IPS-20b (cell line): ENCODE data around the gene PTPRN2.
"Not testable (repeated sequence)": the region's sequence is repeated elsewhere in the genome, so short reads cannot be mapped to it uniquely, and the experiment has no call there.

ENCODE experiments used
- H3K27ac ChIP-seq: one replicate; pipeline ENCODE4 v1.5.1; 2013; ENCODE audit warnings: low read length
- H3K27me3 ChIP-seq: 2 replicates; pipeline ENCODE4 v1.6.1; 2013; ENCODE audit warnings: mild to moderate bottlenecking, low read length, inconsistent platforms; ENCODE audit not compliant: insufficient read depth
- H3K36me3 ChIP-seq: 2 replicates; pipeline ENCODE4 v1.6.1; 2013; ENCODE audit warnings: low read depth, mild to moderate bottlenecking, inconsistent platforms, low read length, moderate library complexity; ENCODE audit not compliant: insufficient read depth
- H3K4me1 ChIP-seq: 2 replicates; pipeline ENCODE4 v1.6.1; 2013; ENCODE audit warnings: mild to moderate bottlenecking, control low read depth, inconsistent platforms, low read length, moderate library complexity; ENCODE audit not compliant: insufficient read depth
- H3K4me3 ChIP-seq: 2 replicates; pipeline ENCODE4 v1.5.1; 2013; ENCODE audit warnings: mild to moderate bottlenecking, low read length, inconsistent platforms
- H3K9ac ChIP-seq: 2 replicates; pipeline ENCODE4 v1.6.1; 2013; ENCODE audit warnings: low read depth, mild to moderate bottlenecking, inconsistent platforms, low read length, moderate library complexity
- H3K9me3 ChIP-seq: 2 replicates; pipeline ENCODE4 v1.6.1; 2013; ENCODE audit warnings: mild to moderate bottlenecking, low read depth, low read length, inconsistent platforms; ENCODE audit not compliant: insufficient read depth

PTPRN2 gene

DNA sequence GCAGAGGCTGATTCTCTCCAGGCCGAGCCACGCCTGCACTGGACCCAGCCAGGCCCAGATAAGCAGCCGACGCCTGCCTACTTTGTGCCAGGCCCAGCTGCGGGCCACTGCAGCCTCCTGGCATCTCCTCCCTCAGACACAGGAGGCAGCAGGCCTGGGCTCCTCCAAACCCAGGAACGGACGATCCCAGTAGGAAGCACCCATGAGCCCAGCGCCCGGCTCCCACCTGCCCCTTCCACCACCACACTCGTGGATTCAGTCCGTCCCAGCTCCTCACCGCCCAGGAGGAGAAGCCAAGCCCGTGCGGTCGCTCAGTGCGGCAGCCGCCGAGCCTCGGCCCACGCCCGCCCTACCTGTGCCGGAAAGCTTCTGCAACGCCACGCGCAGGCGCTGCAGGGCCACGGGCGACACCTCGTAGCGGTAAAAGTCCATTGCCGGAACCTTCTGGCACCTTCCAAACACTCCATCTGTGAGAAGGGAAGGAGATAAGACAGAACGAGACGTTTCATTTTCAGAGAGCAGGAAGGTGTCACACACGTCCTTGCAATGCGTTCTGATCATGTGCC, 271.1 kb downstream of the PTPRN2 start:
- H3K4me3 ChIP-seq, result no peak overlapping the region
- no peak overlapping the region for H3K9ac ChIP-seq
- H3K27ac ChIP-seq, result no peak overlapping the region
- no peaks in the 10 kb centered on the region for H3K4me1 ChIP-seq
- H3K36me3 ChIP-seq, result no peaks in the 10 kb centered on the region
- no peaks in the 10 kb centered on the region for H3K27me3 ChIP-seq
- peaks cover 78% of the 10 kb centered on the region for H3K9me3 ChIP-seq

DNA sequence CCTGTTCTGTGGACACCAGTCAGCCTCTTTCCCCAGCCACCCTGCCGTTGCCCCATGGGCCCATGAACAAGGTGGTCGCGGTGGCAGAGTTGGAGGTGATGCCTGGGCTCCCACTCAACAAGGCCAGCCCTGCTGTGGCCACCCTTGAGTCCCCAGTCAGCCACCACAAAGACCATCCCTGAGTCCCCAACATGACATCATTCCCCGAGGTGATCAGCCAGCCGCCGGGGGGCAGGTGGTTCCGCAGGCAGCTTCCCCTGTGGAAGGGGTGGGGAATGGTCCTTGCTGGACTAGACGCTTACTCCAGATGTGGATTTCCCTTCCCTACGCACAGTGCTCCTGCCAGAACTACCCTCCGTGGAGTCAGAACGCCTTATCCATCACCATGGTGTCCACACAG, 271.7 kb downstream of the PTPRN2 start:
- Histone ChIP-seq H3K9me3 (peaks cover 78% of the 10 kb centered on the region), H3K4me3 (no peak overlapping the region), H3K9ac (no peak overlapping the region), H3K27me3 (no peaks in the 10 kb centered on the region), H3K4me1 (no peaks in the 10 kb centered on the region), H3K27ac (no peak overlapping the region), H3K36me3 (no peaks in the 10 kb centered on the region)

DNA sequence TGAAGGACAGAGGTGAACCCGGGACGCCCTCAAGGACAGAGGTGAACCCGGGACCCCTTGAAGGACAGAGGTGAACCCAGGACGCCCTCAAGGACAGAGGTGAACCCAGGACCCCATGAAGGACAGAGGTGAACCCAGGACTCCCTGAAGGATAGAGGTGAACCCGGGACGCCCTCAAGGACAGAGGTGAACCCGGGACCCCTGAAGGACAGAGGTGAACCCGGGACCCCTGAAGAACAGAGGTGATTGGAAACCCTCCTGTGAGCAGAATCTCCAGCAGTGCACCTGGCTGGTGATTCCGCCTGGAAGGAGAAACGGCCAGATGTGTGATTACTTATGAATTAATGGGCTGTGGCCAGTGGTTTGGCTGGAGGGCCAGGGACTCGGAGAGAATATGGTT, 272.3 kb downstream of the PTPRN2 start:
- Histone ChIP-seq H3K27ac (no peak overlapping the region), H3K36me3 (no peaks in the 10 kb centered on the region), H3K4me1 (no peaks in the 10 kb centered on the region), H3K4me3 (no peak overlapping the region), H3K9ac (no peak overlapping the region), H3K27me3 (no peaks in the 10 kb centered on the region), H3K9me3 (peaks cover 78% of the 10 kb centered on the region)

DNA sequence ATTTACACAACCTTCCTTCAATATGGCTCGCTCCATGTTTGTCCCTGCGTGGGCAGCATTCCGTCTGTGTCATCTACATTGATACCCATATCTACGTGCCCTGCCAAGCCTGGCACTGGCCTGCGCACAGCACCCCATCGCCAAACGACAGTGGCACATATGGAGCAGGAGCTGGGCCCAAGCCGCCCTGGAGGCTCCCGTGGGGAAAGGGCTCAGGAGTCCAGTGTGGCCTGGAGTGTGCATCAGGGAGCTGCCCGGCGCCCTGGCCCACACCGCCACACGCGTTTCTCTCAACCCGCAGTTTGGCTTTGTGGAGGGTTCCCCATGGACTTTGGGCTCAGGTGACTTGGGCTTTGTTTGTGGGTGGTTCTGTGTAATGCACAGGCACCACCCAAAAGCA, 273.2 kb downstream of the PTPRN2 start:
- Histone ChIP-seq H3K9me3 (peaks cover 83% of the 10 kb centered on the region), H3K36me3 (no peaks in the 10 kb centered on the region), H3K4me3 (no peak overlapping the region; the same call in 1 of the 2 replicates), H3K9ac (no peak overlapping the region), H3K27ac (no peak overlapping the region), H3K27me3 (no peaks in the 10 kb centered on the region), H3K4me1 (no peaks in the 10 kb centered on the region)

DNA sequence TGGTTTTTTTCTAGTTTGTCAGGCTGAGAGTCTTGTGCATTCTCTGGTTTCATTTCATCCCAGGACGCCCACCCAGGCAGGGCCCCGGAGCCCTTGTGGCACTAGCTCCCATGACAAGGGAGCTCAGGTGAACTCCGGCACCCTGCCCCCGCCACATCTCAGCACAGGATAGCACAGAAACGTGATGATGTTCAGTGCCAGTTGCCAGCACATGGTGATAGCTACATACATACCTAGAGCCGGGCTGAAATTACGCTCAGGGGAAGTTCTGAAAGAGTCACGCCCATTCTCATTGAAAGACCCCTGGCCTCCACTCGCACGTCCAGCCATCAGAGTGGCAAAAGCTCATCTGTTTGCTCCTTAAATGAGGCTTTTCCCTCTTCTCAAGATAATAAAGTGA, 273.7 kb downstream of the PTPRN2 start:
- Histone ChIP-seq H3K4me1 (no peaks in the 10 kb centered on the region), H3K27me3 (no peaks in the 10 kb centered on the region), H3K9me3 (peaks cover 88% of the 10 kb centered on the region), H3K36me3 (no peaks in the 10 kb centered on the region), H3K9ac (no peak overlapping the region), H3K27ac (no peak overlapping the region), H3K4me3 (no peak overlapping the region; the same call in 1 of the 2 replicates)

DNA sequence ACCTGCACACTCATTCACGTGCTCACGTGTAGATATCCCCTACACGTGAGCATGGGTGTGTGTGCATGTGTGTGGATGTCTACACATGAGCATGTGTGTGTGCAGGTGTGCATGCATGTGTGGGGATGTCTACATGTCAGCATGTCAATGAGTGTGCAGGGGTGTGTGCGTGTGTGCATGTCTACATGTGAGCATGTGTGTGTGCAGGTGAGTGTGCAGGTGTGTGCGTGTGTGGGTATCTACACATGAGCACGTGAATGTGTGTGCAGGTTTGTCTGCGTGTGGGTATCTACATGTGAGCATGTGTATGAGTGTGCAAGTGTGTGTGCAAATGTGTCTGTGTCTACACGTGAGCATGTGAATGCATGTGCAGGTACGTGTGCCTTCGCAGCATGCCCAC, 274.8 kb downstream of the PTPRN2 start:
- no peak overlapping the region for H3K27ac ChIP-seq
- peaks cover 93% of the 10 kb centered on the region for H3K9me3 ChIP-seq
- peak overlapping the region; percentile 33; the same call in 1 of the 2 replicates for H3K4me3 ChIP-seq
- H3K9ac ChIP-seq, result no peak overlapping the region
- no peaks in the 10 kb centered on the region for H3K4me1 ChIP-seq
- H3K36me3 ChIP-seq, result no peaks in the 10 kb centered on the region
- no peaks in the 10 kb centered on the region for H3K27me3 ChIP-seq

DNA sequence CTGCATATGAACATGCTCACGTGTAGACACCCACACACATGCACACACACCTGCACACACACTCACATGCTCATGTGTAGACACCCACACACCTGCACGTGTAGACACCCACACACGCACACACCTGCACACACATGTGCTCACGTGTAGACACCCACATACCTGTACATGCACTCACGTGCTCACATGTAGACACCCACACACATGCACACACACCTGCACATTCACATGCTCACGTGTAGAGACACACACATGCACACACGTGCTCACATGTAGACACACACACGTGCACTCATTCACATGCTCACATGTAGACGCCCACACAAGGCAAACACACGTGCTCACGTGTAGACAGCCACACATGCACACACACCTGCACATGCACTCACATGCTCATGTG, 275.8 kb downstream of the PTPRN2 start:
- H3K27me3 ChIP-seq, result no peaks in the 10 kb centered on the region
- no peak overlapping the region for H3K27ac ChIP-seq
- H3K36me3 ChIP-seq, result no peaks in the 10 kb centered on the region
- H3K4me1 ChIP-seq, result no peaks in the 10 kb centered on the region
- H3K9ac ChIP-seq, result no peak overlapping the region
- H3K4me3 ChIP-seq, result peak overlapping the region; percentile 34
- peaks cover 91% of the 10 kb centered on the region for H3K9me3 ChIP-seq

DNA sequence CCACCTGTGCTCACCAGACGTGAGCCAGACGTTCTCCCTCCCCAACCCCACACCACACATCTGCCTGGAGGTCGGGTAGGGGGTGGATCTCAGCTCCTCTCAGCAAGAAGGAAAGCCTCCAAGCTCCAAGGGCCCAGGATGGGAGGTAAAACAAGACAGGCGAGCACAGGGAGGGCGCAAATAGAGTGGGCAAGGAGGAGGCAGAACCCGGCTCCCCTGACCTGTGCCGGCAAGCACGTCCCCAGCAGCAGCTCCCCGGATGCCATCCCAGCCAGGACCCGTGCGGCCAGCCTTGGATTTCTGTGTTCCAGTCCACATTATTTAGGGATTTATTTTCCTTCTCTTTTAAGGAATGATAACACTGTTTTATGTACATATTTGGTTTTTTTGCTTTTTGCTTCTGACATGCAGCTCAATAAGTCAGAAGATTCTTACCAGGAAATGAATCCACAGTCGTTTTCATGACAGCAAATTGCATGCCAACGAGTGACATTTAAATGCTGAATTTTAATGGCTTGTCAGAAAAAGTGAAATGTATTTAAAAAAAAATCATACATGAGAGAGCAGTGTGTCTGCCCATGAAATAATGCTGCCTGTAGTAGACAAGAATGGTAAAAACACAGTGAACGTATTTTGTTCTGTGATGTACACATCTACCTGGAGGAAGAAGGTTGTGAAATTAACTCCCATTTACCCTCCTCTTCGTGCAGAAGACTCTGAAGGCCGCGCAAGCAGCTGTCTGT, 276.5 kb downstream of the PTPRN2 start:
- no peak overlapping the region for H3K4me3 ChIP-seq
- peaks cover 90% of the 10 kb centered on the region for H3K9me3 ChIP-seq
- no peaks in the 10 kb centered on the region for H3K27me3 ChIP-seq
- no peak overlapping the region for H3K27ac ChIP-seq
- no peak overlapping the region for H3K9ac ChIP-seq
- H3K4me1 ChIP-seq, result no peaks in the 10 kb centered on the region
- no peaks in the 10 kb centered on the region for H3K36me3 ChIP-seq

DNA sequence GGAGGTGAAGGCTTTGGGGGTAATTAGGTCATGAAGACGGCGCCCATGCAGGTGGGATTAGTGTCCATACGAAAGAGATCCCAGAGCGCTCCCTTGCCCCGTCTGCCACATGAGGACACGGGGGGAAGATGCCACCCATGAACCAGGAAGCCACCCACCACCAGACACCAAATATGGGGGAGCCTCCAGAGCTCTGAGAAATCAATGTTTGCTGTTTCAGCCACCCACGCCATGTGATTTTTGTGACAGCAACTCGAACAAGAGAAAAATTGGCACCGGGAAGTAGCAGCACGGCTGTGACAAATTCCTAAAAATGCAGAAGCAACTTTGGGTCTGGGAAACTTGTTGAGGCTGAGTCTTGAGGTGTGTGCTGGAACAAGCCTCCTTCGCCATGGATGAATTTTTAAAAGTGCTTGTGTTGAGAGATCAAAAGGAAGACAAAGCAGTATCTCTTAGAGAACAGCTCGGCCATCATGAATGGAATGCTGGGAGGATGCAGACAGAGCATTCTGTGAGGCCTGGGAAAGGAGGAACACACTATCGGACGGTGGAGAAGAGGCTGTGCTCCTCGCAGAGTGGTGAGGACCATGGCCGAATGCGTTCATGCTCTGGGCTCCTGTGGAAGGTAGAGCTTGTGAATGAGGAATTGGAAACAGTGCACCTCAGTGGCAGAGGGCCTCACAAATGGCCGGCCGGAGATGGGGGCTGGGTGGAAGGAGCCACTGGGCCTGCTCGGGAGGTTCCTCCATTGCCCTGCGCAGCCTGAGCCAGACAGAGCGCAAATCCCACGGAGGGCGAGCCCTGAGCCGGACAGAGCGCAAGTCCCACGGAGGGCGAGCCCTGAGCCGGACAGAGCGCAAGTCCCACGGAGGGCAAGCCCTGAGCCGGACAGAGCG, 277.5 kb downstream of the PTPRN2 start:
- Histone ChIP-seq H3K4me3 (no peak overlapping the region), H3K27me3 (no peaks in the 10 kb centered on the region), H3K9me3 (peaks cover 90% of the 10 kb centered on the region), H3K27ac (no peak overlapping the region), H3K36me3 (no peaks in the 10 kb centered on the region), H3K9ac (no peak overlapping the region), H3K4me1 (no peaks in the 10 kb centered on the region)

DNA sequence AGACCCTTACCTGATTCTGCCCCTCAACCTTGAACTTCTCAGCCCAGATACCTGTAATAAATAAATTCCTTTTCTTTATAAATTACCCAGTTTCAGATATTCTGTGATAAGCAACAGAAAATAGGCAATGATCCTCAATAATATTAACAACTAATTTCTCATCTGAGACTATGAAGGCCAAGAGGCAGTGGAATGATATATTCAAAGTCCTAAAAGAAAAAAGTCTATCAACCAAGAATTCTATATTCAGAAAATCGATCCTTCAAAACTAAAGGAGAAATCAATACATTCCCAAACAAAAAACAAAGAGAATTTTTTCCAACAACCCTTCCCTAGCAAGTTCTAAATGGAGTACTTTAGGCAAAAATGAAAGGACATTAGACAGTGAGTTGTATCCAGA, 279.6 kb downstream of the PTPRN2 start:
- H3K36me3 ChIP-seq, result no peaks in the 10 kb centered on the region
- H3K27ac ChIP-seq, result no peak overlapping the region
- H3K9me3 ChIP-seq, result peaks cover 95% of the 10 kb centered on the region
- no peaks in the 10 kb centered on the region for H3K27me3 ChIP-seq
- H3K4me1 ChIP-seq, result no peaks in the 10 kb centered on the region
- H3K4me3 ChIP-seq, result no peak overlapping the region
- H3K9ac ChIP-seq, result no peak overlapping the region

DNA sequence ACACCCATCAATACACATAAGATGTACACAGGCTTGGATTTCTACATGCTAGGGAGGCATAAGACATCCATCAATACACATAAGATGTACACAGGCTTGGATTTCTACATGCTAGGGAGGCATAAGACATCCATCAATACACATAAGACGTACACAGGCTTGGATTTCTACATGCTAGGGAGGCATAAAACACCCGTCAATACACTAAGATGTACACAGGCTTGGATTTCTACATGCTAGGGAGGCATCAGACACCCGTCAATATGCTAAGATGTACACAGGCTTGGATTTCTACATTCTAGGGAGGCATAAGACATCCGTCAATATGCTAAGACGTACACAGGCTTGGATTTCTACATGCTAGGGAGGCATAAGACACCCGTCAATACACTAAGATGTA, 283.6 kb downstream of the PTPRN2 start:
- H3K27ac ChIP-seq, H3K4me1 ChIP-seq, H3K4me3 ChIP-seq, H3K9ac ChIP-seq, H3K27me3 ChIP-seq, H3K36me3 ChIP-seq: not testable (repeated sequence)
- H3K9me3 ChIP-seq, result peaks cover 91% of the 10 kb centered on the region

DNA sequence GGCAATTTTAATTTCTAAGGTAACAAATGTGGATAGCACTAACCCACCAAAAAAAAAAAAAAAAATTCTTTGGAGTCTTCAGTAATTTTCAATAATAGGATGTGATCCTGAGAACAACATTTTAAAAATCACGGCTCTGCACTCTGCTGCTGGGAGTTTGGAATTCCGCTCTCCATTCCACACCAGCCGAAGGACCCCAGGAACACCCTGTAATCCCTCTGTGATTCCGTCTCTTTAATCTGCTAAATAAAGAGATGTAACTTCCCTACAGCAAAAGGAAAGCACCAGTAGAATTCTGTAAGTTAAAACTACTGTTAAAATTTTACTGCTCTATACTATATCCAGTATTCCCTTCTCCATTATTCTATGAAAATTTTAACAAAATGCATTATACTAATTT, 284.5 kb downstream of the PTPRN2 start:
- no peak overlapping the region for H3K27ac ChIP-seq
- no peak overlapping the region for H3K9ac ChIP-seq
- H3K4me3 ChIP-seq, result no peak overlapping the region
- no peaks in the 10 kb centered on the region for H3K4me1 ChIP-seq
- H3K36me3 ChIP-seq, result no peaks in the 10 kb centered on the region
- peaks cover 92% of the 10 kb centered on the region for H3K9me3 ChIP-seq
- no peaks in the 10 kb centered on the region for H3K27me3 ChIP-seq
